Upper lobe of left lung (tissue), 4 donors: ENCODE results near the gene ZNF438.

Source experiments
- CTCF ChIP-seq, 6 experiments: fragments of 450-650 bp in 4 of 6; fragments of 200-600 bp in 2 of 6; sonication (generic) in 2 of 6; IDR thresholded peaks; one replicate each; pipeline ENCODE4 v1.5.1; 2016 to 2019; ENCODE audit warnings: antibody characterized with exemption in 6 of 6
- POLR2A ChIP-seq, 4 donors: fragments of 450-650 bp; IDR thresholded peaks; one replicate each; pipeline ENCODE4 v1.5.1; 2016 to 2017; ENCODE audit warnings: antibody characterized with exemption in 4 of 4, mild to moderate bottlenecking in 2 of 4
- POLR2AphosphoS5 ChIP-seq, 2 donors: sonication (generic); formaldehyde crosslinking; IDR thresholded peaks; one replicate each; pipeline ENCODE4 v1.5.1; 2017; ENCODE audit warnings: antibody characterized with exemption in 2 of 2

GRCh38 chr10:30804478-30805055 is 227.1 kb downstream of the ZNF438 start:
- TF ChIP-seq CTCF (IDR thresholded peaks at IDR 0.05) (no peak), POLR2AphosphoS5 (IDR thresholded peaks at IDR 0.05) (no peak), POLR2A (IDR thresholded peaks at IDR 0.05) (no peak)
